ENCODE results near the gene KIZ.

DNA sequence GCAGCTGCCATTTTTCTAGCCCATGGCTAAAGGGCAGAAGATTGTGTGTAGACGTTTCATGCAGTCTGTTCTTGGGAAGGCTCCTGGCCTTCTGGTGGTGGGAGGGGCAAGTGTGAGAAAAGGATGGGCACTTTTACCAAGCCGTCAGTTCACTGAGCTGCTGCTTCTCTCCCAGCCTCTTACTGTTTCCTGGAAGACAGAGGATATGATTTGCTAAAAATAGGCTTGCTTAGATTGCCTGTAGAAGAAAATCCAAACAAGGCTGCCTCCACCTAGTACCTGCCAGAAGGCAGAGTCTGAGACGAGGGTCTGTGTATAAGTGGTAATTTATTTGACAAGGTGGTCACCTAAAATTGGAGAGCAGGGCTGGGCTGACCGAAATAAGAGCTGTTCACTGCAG lies 7.5 kb downstream of the KIZ start:
- TF ChIP-seq, protein P1, sequence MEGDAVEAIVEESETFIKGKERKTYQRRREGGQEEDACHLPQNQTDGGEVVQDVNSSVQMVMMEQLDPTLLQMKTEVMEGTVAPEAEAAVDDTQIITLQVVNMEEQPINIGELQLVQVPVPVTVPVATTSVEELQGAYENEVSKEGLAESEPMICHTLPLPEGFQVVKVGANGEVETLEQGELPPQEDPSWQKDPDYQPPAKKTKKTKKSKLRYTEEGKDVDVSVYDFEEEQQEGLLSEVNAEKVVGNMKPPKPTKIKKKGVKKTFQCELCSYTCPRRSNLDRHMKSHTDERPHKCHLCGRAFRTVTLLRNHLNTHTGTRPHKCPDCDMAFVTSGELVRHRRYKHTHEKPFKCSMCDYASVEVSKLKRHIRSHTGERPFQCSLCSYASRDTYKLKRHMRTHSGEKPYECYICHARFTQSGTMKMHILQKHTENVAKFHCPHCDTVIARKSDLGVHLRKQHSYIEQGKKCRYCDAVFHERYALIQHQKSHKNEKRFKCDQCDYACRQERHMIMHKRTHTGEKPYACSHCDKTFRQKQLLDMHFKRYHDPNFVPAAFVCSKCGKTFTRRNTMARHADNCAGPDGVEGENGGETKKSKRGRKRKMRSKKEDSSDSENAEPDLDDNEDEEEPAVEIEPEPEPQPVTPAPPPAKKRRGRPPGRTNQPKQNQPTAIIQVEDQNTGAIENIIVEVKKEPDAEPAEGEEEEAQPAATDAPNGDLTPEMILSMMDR (conservative IDR thresholded peaks at IDR 0.05; ENCODE audit: low read depth, low read length): no peak
- no peak for TF ChIP-seq EZH2 (IDR thresholded peaks at IDR 0.05; ENCODE audit: borderline replicate concordance, low read depth, low read length, poor library complexity, severe bottlenecking)

All from A673 (cell line).